A673 (cell line): ENCODE data around the gene TMEM176A. TPM values are rescaled to one million over a fixed set of nuclear protein-coding genes. Genes with fewer than 3 reads are reported as not detected.

Experiments
- BruUV-seq: library from RNA; stranded (reverse); fragments of 400-500 nt; replicated peaks from 2 replicates; lab custom pipeline; 2021; lab: Mats Ljungman, UMichigan
- CTCF ChIA-PET: fragments of 300-600 bp; sonication (Branson Sonifier 250); formaldehyde crosslinking; loops from one replicate; lab custom pipeline; 2022; ENCODE audit warnings: antibody characterized with exemption; lab: Charles Lee
- POLR2A ChIA-PET: fragments of 300-600 bp; sonication (Branson Sonifier 250); formaldehyde crosslinking; loops from one replicate; lab custom pipeline; 2022; ENCODE audit warnings: antibody characterized with exemption; ENCODE audit not compliant: low non-redundant PET; lab: Charles Lee
- DNase-seq: peaks from one replicate; pipeline ENCODE4 v3.0.0-alpha.2; 2015; ENCODE audit warnings: low spot score
- H3K27ac ChIP-seq: fragments of 200-600 bp; sonication (generic); 2 replicates; pipeline ENCODE4 v1.5.1; 2016; ENCODE audit warnings: mixed run types, low read depth, mild to moderate bottlenecking, mixed read lengths, antibody characterized with exemption, low read length; ENCODE audit not compliant: poor library complexity, severe bottlenecking
- H3K27me3 ChIP-seq: fragments of 200-600 bp; sonication (generic); replicated peaks from 2 replicates; pipeline ENCODE4 v1.6.1; 2017; ENCODE audit warnings: mixed run types, low read depth, mild to moderate bottlenecking, mixed read lengths, antibody characterized with exemption, low read length; ENCODE audit not compliant: insufficient read depth, poor library complexity
- H3K36me3 ChIP-seq: fragments of 200-600 bp; sonication (generic); 2 replicates; pipeline ENCODE4 v1.6.1; 2016; ENCODE audit warnings: mixed run types, mild to moderate bottlenecking, mixed read lengths, antibody characterized with exemption, low read length; ENCODE audit not compliant: insufficient read depth, poor library complexity, severe bottlenecking
- H3K4me1 ChIP-seq: fragments of 200-600 bp; sonication (generic); 2 replicates; pipeline ENCODE4 v1.6.1; 2017; ENCODE audit warnings: mixed run types, mild to moderate bottlenecking, mixed read lengths, antibody characterized with exemption, low read length; ENCODE audit not compliant: insufficient read depth, poor library complexity, severe bottlenecking
- H3K4me3 ChIP-seq: fragments of 200-600 bp; sonication (generic); 2 replicates; pipeline ENCODE4 v1.5.1; 2016; ENCODE audit warnings: low read depth, mixed run types, mild to moderate bottlenecking, mixed read lengths, low read length; ENCODE audit not compliant: poor library complexity, severe bottlenecking
- H3K9me3 ChIP-seq: fragments of 200-600 bp; sonication (generic); 2 replicates; pipeline ENCODE4 v1.6.1; 2016; ENCODE audit warnings: mixed run types, low read depth, mild to moderate bottlenecking, mixed read lengths, antibody characterized with exemption, low read length; ENCODE audit not compliant: poor library complexity, severe bottlenecking
- EZH2 ChIP-seq: fragments of 200-600 bp; sonication (generic); IDR thresholded peaks from 2 replicates; pipeline ENCODE4 v1.6.1; 2017; ENCODE audit warnings: borderline replicate concordance, low read depth, mild to moderate bottlenecking, mixed read lengths, antibody characterized with exemption, low read length; ENCODE audit not compliant: poor library complexity, severe bottlenecking
- intact Hi-C: fragments of 100-400 bp; cut with micrococcal nuclease; formaldehyde crosslinking; loops from one replicate; pipeline ENCODE4 v1.10.0; 2022; ENCODE audit not compliant: unreplicated experiment
- total RNA-seq: library from RNA; stranded (reverse); gene quantifications from 2 replicates; pipeline ENCODE4 v1.2.3, GENCODE V29; 2021
- TF ChIP-seq, protein P1 (sequence below): fragments of 300-800, 200-600 bp; sonication (generic); conservative IDR thresholded peaks from 2 replicates; pipeline ENCODE4 v1.5.1; 2017; ENCODE audit warnings: low read depth, mild to moderate bottlenecking, antibody characterized with exemption, low read length, moderate library complexity, mixed read lengths

The TMEM176A gene
- total RNA-seq, 1 experiment from 2014 or later, result 2.9 TPM

DNA sequence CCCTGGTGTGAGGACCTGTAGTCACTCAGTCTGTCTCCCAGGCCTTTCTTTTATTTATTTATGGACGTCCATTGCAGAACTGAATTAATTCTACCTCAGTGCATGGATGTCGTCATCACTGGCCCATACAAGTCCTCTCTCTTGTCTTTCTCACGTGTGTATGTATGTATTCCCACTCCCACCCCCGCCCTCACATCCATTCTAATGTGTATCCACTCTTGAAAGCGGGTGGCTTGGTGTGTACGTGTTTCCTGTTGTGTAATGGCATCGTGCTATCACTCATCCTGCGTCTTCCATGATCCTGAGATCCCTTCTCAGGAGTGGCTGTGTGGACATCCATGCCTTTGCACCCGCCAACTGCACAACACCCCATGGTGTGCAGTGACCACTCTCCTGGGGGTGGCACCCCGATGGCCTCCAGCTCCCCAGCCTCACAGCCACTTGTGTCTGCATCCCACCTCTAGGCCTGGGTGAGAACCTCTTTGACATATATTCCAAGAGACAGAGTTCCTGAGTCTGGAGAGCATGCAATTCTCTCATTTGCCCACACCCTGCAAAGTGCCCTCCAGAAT is 48.7 kb downstream of the TMEM176A start:
- Histone ChIP-seq H3K27ac (no peak overlapping the region), H3K9me3 (no peaks in the 10 kb centered on the region), H3K4me3 (no peak overlapping the region), H3K27me3 (no peaks in the 10 kb centered on the region), H3K36me3 (no peaks in the 10 kb centered on the region), H3K4me1 (no peaks in the 10 kb centered on the region)
- ChIA-PET CTCF (no interaction called here), POLR2A (no interaction called here)
- no TSS peak for BruUV-seq
- TF ChIP-seq EZH2, result no peak
- TF ChIP-seq, protein P1, sequence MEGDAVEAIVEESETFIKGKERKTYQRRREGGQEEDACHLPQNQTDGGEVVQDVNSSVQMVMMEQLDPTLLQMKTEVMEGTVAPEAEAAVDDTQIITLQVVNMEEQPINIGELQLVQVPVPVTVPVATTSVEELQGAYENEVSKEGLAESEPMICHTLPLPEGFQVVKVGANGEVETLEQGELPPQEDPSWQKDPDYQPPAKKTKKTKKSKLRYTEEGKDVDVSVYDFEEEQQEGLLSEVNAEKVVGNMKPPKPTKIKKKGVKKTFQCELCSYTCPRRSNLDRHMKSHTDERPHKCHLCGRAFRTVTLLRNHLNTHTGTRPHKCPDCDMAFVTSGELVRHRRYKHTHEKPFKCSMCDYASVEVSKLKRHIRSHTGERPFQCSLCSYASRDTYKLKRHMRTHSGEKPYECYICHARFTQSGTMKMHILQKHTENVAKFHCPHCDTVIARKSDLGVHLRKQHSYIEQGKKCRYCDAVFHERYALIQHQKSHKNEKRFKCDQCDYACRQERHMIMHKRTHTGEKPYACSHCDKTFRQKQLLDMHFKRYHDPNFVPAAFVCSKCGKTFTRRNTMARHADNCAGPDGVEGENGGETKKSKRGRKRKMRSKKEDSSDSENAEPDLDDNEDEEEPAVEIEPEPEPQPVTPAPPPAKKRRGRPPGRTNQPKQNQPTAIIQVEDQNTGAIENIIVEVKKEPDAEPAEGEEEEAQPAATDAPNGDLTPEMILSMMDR, result no peak
- DNase-seq, result no peak
- intact Hi-C loops, result no loop called here

DNA sequence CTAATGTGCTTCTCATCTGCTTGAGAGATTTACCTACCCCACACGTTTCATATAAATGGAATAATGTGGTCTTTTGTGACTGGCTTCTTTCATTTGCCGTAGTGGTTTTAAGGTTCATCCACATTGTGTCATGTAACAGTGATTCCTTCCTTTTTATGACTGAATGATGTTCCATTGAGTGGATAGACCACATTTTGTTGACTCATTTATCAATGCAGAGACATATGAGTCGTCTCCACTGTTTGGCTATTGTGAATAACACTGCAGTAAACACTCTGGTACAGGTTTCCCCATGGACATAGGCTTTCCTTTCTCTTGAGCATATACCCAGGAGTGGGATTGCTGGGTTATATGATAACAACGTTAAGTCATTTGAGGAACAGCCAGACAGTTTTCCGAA is 49.7 kb downstream of the TMEM176A start:
- Histone ChIP-seq H3K27me3 (no peaks in the 10 kb centered on the region), H3K9me3 (no peaks in the 10 kb centered on the region), H3K27ac (no peak overlapping the region), H3K4me3 (no peak overlapping the region), H3K4me1 (no peaks in the 10 kb centered on the region), H3K36me3 (no peaks in the 10 kb centered on the region)
- POLR2A ChIA-PET, result no interaction called here
- no TSS peak for BruUV-seq
- CTCF ChIA-PET, result no interaction called here
- intact Hi-C loops, result no loop called here
- no peak for DNase-seq
- TF ChIP-seq, protein P1, result no peak
- TF ChIP-seq EZH2, result no peak

DNA sequence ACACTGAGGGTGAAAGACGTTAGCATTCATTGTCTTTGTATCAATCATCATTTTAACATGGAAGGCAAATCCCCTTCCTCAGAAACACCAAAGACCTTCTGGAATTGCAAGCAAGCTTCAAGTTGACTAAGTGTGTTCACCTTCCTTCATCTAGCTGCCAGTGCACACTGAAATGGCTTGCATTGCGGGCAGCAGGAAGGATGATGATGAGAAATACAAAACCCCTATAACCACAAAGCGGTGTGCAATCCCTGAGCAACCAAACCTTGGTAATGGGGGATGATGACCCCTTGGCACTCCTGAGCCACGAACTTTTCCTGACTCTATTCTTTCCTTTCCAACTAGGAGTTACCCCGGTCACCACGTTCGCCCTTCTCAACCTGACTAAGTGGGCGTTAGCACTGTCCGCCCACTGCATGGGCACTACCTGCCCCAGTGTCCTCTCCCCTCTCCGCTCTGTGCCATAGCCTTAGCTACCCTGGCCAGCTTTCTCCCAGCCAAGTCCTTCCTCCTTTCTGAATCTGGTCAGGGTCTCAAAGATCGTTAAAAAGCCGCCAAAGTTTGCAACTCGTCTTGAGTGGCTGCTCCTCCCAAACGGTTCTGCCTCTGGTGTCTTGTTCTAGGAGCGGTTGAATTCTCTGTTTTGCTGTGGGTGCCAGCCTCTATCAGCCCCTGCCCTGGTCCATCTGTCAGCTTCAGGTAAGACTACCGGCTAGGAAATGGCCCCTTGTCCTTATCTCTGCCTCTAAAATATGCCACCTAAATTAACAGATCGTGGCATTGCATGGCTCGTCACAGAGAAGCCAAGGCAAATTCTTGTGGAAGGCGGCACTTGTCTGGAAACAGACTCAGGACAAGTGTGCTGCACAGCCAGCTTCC is 51.2 kb downstream of the TMEM176A start:
- Histone ChIP-seq H3K4me1 (no peaks in the 10 kb centered on the region), H3K27me3 (no peaks in the 10 kb centered on the region), H3K27ac (no peak overlapping the region), H3K4me3 (no peak overlapping the region), H3K9me3 (no peaks in the 10 kb centered on the region), H3K36me3 (no peaks in the 10 kb centered on the region)
- no peak for TF ChIP-seq EZH2
- TF ChIP-seq, protein P1, result no peak
- CTCF ChIA-PET, result no interaction called here
- intact Hi-C loops, result no loop called here
- POLR2A ChIA-PET, result no interaction called here
- DNase-seq, result no peak
- no TSS peak for BruUV-seq
